Measurements from ENCODE around the gene GPR78.

Gene GPR78

GRCh38 chr4:8547108-8547911, 32.9 kb upstream of the GPR78 start:
- DNase-seq: peak; percentile 3

DNA sequence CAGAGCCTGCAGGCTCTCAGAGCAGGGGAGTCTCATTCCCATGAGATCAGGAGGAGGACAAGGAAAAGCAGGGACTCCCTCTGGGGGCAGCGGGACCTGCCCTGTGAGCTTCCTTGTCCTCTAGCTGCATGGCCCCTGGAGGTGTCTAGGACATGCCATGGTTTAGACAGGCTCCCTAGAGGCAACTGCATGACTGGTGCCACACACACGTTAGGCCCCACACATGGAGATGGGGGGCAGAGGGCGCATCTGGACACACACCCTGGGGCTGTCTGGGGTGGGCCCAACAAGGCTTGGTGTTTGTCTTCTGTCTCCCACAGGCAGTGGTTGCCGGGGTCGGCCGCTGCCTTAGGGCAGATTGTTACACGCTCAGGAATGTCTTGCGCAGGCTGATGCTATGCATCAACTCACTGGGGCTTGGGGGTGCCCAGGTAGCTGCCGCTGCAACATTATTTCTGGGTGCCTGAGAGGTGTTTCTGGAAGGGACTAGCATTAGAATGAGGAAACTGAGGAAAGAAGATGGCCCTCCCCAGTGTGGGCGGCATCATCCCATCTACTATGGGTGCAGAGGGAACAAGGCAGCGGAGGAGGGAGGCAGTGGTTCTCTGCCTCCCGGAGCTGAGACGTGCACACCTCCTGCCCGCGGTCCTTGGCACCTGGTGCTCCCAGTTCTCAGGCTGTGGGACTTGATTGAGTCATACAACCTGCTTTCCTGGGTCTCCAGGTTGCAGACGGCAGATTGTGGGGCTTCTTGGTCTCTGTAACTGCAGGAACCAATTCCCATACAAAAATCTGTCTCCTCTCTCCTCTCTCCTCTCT, 32.1 kb upstream of the GPR78 start:
- DNase-seq: no peak

GRCh38 chr4:8548731-8549351, 31.4 kb upstream of the GPR78 start:
- no peak for DNase-seq

DNA sequence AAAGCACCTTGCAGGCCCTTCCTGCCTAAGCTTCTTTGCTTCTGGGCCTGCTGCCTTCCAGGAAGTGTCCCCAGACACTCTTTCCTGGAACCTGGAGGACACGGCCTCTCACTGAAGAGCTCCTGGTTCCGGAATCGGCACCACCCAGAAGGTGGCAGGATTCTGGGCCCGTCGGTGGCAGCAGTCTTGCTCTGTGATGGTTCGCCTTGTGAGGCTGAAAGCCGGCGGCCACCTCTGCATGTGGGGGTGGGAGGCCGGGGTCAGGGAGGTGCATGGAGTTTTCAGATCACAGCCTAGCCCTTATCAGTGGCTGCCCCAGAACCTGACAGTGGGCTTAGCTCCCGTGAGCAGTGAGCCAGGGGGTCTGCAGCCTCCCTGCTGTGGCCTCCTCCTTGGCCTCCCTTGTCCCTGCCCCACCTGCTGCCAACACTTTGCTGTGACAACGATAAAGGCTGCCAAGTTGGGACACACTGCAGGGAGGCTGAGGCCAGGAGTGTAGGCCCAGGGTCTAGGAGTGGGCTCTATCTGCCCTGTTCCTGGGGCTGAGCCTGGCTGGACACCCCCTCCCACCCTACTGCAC, 30.8 kb upstream of the GPR78 start:
- DNase-seq: no peak

- DNase-seq: no peak
Measured at GRCh38 chr4:8550691-8551090, 29.5 kb upstream of the GPR78 start.

DNA sequence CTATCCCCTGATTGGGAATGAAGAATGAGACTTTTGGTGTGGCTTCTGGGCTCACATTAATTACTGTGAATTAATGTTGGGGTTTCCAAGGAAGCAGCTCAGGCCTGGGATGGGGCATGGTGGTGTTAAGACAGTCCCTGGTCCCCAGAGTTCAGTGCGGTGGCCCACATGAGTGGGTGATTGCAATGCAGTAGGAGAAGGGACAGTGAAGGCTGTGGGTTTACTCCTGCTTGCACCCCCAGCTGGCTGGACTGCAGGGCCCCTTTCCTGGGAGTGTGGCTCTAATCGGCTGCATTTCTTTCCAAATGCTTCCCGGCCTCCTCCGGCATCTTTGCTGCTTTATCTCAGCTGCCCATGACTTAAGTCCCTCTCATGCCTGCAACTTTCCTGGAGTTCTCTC, 28.2 kb upstream of the GPR78 start:
- DNase-seq: no peak

DNA sequence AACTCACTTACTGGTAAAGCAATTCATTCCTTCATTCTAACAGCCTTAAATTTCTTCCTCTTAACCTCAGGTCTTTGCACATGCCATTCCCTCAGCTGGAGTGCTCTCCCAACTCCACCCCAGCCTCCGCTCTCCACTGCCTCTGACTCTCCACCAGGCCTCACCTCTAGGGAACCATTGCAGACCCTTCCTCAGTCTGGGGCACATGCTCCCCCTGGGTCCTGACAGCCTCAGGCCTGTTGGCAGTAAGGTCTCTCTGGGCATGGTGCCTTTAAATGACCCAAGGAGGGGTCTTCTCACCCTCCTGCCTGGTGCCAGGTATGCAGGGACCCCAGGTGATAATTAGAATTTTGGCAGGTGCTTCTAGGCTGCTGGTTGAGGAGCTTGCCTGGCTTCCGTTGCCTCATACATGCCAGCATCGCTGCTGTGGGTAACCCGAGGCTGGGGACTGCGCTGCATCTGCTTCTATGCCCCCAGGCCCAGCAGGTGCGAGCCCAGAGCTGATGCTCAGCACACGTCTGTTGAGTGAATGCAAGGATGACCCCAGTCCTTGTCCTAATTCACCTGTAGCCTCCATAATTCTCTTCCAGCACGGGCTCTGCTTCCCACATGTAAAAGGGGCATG, 27.5 kb upstream of the GPR78 start:
- DNase-seq: no peak

GRCh38 chr4:8553216-8553615, 27.0 kb upstream of the GPR78 start:
- no peak for DNase-seq

- DNase-seq: no peak
Measured at GRCh38 chr4:8553991-8554405, 26.2 kb upstream of the GPR78 start.

GRCh38 chr4:8554555-8555100, 25.6 kb upstream of the GPR78 start:
- DNase-seq: no peak

- DNase-seq: no peak
Measured at GRCh38 chr4:8555716-8556115, 24.5 kb upstream of the GPR78 start.

DNA sequence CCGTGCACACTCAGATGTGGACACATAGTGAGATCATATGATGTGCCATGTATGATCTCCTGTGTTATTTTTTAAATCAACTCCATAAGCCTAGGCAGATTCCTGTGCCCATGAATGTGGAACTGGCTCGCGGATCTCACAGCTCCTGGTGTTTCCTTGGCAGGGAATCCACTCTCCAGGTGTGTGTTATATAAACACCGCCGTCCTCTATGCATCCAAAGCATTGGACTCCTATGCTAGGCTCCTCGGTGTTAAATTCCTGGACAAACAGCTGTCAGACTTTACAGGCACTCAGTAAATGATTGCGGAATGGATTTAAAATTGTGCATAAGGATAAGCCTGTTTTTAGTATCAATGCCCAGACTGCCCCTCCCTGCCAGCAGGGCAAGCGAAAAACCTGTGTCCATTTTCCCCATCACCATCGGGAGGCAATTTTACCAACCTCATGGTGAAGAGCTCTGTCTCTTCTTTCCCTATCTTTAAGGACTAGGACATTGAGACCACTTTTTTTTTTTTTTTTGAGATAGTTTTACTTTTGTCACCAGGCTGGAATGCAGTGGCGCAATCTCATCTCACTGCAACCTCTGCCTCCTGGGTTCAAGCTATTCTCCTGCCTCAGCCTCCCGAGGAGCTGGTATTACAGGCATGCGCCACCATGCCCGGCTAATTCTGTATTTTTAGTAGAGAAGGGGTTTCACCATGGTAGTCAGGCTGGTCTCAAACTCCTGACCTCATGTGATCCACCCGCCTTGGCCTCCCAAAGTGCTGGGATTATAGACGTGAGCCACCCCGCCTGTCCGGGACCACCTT, 23.6 kb upstream of the GPR78 start:
- DNase-seq: no peak

DNA sequence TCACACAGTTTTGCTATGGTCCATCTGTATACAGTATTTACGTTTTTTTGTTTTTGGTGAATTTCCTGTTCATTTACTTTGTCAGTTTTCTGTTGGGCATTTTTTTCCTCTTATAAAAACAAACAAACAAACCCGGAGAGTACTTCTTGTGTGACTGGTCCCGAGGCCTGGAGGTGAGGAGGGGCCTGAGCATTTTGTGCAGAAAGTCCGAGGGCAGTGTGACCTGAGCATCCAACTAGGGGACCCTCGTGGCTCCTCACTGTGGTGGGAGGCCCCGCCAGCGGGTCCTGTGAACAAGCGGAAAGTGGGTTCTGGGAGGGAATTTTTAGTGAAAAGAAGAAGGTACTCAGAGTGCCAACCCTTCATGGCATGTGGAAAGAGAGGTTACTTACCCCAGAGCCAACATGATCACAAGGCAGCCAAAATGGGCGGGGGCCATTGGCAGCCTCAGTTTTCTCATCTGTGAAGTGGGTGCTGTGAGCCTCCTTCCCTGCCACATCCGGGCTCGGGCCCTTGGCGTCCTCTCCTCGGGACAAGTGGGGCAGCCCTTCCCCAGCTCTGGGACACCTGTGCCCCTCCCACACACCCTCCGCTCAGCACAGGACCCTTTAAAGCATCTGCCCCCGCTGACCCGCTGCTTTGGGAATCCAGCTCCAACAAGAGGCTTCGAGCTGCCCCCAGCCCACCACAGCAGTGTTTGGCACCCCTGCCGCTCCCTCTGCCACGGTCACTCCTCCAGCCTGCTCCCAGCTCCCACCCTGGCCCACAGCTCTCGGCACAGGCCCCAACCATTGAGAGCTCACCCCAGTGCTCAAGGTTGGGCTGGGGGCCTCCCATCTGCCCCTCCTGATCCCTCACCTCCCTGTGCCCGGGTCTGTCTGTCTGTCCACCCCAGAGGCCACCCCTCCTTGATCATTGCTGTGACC, 22.8 kb upstream of the GPR78 start:
- DNase-seq: no peak

DNA sequence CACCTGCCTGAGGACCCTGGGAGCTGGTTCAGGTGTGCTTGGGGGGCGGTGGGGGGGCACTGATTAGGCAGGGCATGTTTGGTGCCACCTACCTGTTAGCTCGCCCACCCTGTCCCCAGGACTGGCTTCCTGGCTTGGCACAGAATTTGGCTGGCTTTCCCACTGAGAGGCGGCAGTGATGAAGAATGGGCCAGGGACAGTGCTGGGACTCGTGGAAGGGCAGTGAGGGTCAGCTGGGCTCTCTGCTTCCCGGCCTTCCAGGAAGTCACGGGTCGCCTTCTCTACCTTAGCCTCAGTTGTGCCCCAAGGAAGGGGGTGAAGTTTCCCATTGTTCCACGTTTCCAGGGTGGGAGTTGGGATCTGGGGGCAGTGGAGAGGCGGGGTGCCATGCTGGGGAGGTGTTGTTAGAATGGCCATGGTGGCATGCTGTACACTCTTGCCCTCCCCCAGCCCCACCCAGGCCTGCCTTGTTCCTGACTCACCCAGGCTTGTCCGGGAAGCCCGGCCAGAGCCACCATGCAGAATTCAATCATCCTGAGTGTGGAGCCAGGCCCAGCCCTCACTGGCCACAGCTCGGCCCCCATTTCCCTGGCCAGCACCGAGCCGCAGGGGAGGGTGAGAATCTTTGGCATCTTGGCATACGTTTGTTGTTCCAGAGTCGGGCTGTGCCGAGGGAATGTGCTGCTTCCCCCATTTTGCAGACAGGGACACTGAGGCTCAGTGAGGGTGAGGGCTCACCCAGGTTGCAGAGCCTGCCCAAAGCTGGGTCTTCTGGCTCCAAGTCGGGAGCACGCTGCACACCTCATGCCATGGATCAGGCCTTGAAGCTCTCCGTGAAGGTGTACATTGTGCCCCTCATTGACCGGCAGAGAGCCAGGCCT, 21.9 kb upstream of the GPR78 start:
- no peak for DNase-seq

DNA sequence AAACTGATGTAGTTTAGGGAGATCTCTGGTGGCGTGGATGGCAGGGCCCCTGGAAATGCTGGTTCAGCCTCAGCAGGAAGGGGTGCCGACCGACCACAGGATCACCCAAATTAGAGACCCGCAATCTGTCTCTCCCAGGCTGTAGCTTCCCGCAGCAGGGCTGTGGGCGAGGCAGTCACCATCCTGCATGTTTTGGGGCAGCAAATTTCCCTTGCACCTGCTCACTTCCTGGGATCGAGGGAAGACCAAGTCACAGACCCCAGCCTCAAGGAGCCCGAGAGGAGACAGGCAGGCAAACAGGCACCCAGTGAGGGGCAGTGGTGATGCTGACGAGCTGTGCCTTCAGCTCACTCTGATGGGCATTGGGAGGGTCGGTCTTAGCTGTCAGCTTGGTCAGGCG, 21.2 kb upstream of the GPR78 start:
- no peak for DNase-seq

GRCh38 chr4:8559524-8560264, 20.5 kb upstream of the GPR78 start:
- no peak for DNase-seq

- no peak for DNase-seq
Measured at GRCh38 chr4:8560265-8561047, 19.7 kb upstream of the GPR78 start.

DNA sequence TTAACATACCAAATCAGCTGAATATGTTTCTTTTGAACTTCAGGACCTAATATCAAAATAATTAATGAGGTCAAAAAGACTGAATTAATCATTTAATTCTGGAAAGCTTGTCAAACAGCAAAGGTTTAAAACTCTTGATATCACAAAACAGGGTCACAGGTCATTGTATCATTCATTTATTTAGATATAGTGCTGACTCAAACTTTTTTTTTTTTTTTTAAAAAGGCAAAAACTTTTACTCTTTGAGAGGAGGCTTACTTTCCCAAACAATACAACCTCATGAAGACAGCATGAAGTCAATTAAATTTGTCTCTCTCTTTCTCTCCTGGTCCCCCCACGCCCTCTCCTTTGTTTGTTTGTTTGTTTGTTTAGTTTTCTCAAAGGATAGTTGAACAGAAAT, 15.6 kb upstream of the GPR78 start:
- DNase-seq: no peak
